Islet precursor cell (in vitro differentiated cells): Measurements from ENCODE around the gene RASA1.

Experiments used
- DNase-seq: peaks from one replicate; pipeline ENCODE4 v3.0.0-alpha.2; 2018

RASA1 gene

DNA sequence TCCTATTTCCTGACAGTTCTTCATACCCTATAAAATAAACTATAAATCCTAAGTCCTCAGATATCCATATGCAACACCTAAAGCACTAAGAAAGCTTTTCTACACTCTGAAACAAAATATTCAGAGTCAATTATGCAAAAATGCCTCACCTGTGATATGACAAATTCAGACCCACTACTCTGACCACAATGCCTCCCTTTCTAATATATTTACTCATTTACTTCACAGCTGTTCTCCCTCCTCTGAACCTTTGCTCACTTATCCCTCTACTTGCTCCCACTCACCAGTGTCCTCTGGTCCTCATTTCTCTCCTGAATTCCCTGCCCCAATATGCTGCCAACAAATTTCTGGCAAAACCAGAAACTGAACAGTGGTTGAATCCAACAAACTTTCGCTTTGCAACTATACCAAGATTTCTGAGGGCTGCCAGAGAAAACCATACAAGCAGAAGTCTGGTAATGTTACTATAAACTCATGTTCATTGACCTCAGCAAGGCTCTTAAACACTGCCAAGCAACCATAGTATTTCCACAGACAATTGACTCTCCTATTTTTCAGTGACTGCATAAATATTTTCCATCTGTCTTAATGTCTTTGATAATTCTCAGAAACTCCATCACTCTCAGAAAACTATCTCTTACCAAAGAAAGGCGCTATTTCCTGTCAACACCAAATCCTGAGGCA is 137.9 kb downstream of the RASA1 start:
- no peak for DNase-seq

DNA sequence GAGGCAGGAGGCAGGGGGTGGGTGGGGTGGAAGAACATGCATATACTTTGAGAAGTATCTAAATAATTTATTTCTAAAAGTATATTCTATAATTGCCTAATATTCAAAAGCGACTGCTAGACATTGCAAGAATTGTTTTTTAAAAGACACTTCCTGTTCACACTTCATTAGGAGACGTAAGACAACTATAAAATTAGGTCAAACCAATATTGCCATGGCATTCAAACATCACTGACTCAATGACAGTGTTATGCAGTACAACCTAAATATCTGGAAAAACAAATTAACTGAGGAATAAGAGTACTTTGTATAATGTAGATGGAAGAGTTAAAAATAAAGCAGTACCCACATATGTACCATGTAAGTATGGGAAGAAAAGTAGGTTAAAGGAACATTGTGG is 140.5 kb downstream of the RASA1 start:
- no peak for DNase-seq

DNA sequence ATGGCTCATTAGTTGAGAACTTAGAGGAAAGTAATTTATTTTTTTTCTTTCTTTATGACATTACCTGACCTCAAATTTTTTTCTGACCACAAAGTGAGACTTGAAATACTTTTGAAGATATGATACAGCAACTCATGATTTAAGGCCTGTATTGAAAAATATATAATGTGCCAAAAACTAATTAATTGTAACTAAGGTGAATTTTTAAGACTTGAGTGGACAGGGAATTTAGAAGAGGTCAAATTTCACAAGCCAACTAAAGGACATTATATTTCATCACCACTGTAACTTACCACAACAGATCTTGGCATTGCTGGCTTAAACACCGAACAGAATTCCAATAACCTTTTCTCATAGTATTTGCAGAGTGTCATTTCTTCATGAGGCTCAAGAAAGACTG is 143.2 kb downstream of the RASA1 start:
- DNase-seq: no peak

DNA sequence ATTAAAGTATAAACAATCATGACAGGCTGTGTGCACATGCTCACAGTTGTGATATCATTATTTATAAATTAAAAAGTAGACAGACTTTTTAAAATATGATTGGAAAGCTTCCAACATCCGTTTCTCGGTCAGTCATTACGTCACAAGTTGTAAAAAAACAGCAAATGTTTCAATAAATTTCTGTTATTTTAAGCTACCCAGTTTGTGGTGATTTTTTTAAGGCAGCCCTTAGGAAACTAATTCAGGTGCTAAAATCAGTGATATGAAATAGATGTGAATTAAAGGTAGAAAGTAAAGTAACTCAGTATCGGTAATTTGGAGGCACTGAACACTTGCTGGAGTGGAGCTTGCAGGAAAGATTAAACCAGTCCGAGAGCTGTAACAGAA is 143.9 kb downstream of the RASA1 start:
- DNase-seq: no peak

DNA sequence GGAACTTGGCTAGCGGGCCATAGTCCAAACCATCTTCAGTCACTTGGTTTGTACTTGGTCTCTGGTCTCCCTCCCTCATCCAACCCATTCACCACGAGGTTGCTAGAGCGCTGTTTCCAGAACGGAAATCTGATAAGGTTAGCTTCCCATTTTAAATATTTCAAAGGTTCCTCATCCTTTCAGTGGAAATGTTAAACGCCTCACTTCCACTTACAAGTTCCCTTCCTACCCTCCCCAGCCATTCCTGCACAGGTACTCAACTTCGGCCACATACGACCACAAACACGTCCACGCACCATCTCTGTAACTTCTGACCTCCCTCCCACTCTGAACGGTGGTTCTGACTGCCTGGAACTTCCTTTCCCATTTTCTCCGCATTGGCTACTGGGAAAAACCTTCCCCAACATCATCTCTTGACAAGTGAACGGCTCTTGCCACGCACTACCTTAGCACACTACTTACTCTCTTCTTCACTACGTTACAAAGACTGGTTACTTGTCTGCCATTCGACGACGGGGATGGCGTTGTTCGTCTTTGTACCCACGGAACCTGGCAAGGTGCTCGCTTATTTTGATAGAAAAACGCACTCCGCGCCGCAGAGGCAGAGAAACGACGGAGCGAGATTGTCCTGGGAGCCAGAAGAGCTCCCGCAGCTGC is 144.4 kb downstream of the RASA1 start:
- peak; percentile 59 for DNase-seq

DNA sequence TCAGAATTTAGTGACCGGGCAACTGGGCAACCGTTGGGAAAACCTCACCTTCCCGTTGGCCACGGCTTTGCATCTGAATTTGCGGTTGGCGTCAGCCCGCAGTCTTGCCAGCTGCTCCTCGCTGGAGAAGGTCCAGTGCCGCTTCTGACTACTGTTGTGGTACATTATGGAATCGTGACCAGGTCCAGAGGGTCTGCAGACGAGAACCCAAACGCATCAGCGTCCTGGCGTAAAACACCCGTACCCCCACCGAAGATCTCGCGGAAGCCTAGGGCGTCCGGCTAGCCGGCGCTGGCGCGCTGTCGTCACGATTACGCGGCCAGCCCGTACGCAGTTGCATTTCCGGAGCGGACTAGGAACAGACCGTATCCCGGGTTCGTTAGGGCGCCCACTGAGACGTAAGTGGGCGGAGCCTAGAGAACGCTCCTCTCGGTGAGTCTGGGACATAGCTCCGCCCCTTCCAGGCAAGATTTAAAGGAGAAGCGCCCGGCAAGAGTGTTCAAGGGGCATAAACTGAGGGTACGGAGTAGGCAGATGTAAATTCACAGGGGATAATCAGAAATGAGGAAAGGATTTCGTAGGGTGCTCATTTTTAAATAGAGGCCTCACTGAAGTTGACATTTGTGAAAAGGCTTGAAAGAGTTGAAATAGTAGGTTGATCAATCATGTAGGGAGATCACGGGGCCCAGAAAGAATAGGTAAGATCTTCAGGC is 145.1 kb downstream of the RASA1 start, which contains the start of gene CCNH:
CCNH (minus strand) TSS at position 301 of the 713 bp plus-strand sequence; CDS start at position 165, 136 bp downstream.
- DNase-seq: peak; percentile 99

DNA sequence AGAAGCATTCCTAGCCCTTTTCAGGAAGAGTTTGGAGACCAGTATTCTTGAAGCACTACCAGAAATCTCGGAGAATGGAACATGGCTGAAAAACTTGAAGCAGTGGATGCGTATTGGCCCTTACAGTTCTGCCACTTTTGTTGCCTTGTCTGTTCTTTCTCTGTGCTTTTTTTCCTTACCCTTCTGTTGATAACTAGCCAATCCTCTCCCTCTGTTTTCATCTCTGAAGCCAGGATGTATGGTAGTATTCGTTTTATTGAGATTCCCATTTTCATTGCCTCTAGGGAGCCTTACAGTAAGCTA is 145.6 kb downstream of the RASA1 start:
- no peak for DNase-seq

DNA sequence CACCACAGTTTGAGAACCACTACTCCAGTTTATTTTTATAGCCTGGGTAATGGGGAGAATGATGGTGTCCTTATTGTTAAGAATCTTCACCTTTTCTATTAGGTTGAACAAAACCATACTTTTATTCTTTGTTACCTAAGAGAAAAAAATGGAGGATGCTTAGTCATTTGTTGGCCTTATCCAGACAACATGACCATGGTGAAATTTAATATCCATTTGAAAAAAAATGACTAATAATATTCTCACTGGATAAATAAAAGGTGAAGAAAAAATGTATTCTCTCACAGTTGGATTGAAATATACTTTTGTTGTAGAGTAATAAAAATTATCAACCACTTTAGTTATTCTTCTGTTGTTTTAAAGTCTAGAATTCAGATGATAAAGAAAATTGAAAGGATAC is 150.8 kb downstream of the RASA1 start:
- DNase-seq: no peak

DNA sequence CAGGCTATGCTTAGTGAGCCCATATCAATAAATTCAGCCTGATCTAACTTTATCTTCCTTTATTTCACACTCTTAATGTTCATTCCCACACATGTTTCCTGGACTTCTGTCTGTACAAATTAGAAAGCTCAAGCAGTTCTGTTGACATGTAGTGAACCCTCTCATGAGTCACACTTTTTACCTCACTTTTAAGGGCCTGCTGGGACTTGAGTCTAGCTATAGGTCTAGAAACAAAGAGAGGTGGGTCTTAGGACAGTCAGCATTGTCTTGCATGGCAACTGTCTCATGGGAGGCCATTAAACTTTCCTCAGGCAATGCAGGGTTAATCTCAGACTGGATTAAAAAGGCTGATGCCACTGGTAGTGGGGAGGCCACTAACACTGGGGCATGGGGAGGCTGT is 153.6 kb downstream of the RASA1 start:
- no peak for DNase-seq

DNA sequence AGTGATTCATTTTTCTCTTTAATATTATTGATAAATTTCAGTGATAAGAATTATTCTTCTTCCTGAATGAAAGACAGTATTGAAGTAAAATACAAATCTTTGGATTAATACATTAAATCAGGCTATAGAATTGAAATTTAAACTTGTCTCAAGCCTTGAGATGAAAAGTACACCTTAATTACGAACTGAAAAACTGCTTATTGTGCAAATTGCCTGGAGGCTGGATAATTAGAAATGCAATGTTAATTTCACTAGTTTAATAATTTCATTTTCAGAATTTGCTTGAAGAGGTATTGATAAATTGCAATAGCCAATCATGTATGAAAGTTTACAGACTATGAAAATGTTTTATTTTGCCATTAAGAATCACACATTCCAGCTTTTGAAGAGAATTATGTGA is 156.1 kb downstream of the RASA1 start:
- DNase-seq: no peak

DNA sequence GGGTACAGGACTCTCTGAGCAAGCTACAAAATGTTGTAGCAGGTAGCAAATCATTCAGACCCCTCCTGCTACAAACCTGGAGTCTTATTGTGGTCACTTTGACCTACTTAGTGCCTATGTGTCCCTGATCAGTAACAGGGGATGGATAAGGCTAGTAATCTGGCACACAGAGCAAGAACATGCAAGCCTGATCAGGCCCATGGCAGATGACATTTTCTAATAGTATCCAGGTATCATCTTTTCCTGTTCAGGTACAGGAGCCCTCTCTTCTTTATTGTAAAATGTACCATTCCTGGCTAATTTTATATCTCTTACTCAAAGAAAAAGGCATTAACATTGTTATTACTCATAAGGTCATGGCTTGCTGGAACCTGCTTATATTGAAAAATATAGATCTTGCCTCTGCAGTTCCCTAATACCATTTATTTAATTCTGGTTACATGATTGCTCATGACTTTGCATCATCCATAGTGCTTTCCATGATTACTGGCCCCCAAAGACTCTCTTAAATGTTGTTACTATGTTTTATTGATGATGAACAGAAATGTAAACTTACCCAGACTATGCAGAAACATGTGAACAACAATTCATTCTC is 163.3 kb downstream of the RASA1 start:
- no peak for DNase-seq

DNA sequence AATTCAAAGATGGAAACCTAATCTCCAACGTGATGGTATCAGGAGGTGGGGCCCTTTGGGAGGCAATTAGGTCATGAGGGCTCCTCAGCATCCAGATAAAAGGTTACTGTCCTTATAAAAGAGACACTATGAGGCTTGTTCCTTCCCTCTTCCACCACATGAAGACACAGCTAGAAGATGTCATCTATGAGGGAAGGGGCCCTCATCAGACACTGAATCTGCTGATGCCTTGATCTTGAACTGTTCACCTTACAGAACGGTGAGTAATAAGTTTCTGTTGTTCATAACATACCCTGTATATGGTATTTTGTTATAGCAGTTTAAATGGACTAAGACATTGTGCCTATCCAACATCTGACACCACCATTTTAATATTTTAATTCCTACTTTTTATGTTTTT is 164.8 kb downstream of the RASA1 start:
- DNase-seq: no peak

DNA sequence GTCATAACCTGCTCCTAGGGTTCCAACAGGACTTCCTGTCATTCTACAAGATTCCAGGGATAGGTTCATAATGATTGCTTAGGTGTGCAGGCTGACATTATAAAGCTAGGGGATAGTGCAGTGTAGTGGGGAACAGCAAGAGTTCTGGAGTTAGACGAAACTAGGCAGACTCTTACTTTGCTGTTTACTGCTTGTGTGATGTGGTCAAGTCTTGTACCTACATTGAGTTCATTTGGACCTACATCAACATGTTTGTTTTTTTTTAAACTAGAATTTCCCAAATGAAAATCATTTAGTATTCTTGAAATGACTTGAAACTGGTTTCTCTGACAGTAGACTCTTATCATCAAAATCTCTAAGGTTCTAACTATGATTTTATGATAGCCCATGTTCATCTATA is 166.3 kb downstream of the RASA1 start:
- no peak for DNase-seq

DNA sequence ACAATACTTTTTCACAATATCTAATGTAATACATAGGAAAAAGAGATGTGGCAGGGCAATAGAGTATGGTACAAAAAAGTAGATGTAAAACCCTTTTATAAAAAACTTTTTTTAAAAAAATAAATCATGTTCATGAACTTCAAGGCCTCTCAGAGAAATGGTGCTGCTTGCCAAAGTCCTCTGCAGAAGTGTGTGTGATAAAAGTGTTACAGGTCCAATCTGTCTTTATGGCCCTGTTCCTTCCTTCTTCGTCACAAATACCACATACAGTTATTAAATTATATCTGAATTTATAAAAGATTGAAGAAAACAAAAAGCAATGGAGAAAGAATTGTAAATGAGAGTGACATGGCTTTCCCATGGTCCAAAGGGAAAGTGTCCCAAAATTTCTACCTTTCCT is 166.8 kb downstream of the RASA1 start:
- DNase-seq: no peak

DNA sequence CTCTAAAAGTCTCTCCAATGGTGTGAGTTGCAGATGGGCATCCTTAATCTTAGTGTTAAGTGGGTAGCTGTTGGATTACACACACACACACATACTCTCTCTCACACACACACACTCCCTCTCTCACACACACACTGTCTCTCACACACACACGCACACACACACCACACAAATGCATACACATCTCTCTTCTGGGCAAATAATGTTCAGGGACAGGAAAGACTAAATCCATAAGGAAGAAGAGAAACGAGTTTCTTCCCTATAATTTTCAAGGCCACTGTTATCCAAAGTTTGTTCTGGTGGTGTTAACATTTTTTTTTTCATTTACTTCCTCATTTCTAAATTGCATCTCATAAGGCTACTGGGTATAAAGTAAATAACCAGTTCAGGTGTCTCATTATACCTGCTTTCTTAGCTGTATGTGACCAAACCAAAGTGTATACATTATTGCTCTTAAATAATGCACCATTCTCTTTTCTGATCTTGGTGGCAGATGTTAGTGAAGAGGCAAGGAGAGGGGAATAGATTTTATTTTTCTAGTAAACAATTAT is 167.5 kb downstream of the RASA1 start:
- DNase-seq: no peak

DNA sequence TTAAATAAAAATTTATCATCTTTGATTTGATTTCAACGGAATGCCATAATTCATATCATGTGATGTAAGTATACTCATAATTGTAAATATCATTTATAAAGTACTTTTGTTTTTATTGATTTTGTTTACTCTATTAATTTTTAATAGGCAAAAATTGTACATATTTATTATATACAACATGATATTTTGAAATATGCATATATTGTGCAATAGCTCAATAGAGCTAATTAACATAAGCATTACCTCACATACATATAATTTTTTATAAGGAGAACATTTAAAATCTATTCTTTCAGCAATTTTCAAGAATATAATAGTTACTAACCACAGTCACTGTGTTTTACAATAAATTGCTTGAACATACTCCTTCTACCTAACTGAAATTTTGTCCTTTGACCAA is 170.0 kb downstream of the RASA1 start:
- no peak for DNase-seq

DNA sequence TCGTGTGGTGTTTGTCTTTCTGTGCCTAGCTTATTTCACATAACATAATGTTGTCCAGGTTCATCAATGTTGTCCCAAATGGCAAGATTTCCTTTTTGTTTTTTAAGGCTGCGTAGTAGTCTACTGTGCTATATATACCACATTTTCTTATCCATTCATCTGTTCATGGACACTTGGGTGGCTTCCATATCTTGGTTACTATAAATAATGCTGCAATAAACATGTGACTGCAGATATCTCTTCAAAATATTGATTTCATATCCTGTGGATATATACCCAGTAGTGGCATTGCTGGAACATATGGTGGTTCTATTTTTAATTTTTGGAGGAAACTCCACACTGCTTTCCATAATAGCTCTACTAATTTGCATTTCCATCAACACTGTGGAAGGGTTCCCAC is 170.5 kb downstream of the RASA1 start:
- no peak for DNase-seq
